SK-N-SH treated with all-trans-retinoic acid at 6 μM for 48 hours (cell line): ENCODE measurements around the gene ELF1.

Experiments used
- ARNTL ChIP-seq: fragments of 450-650 bp; formaldehyde crosslinking; IDR thresholded peaks from 2 replicates; pipeline ENCODE4 v1.5.0; 2020; ENCODE audit warnings: low read depth, mild to moderate bottlenecking, moderate library complexity, borderline replicate concordance
- BACH2 ChIP-seq: fragments of 250-450 bp; sonication (Bioruptor Pico); IDR thresholded peaks from 2 replicates; pipeline ENCODE4 v1.9.0; 2021; ENCODE audit warnings: mild to moderate bottlenecking, borderline replicate concordance
- ISL1 ChIP-seq: fragments of 250-450 bp; sonication (Bioruptor Pico); IDR thresholded peaks from 2 replicates; pipeline ENCODE4 v2.1.2; 2022; ENCODE audit warnings: mild to moderate bottlenecking, moderate library complexity
- RARB ChIP-seq: fragments of 250-450 bp; sonication (Bioruptor Pico); IDR thresholded peaks from 2 replicates; pipeline ENCODE4 v1.8.0; 2021; ENCODE audit warnings: mild to moderate bottlenecking, moderate library complexity
- TCF4 ChIP-seq: fragments of 250-450 bp; sonication (Bioruptor Pico); IDR thresholded peaks from 2 replicates; pipeline ENCODE4 v1.8.0; 2021; ENCODE audit warnings: mild to moderate bottlenecking, moderate library complexity, borderline replicate concordance
- ZC3H10 ChIP-seq: fragments of 250-450 bp; sonication (Bioruptor Pico); IDR thresholded peaks from 2 replicates; pipeline ENCODE4 v1.5.1; 2021; ENCODE audit warnings: mild to moderate bottlenecking, moderate library complexity
- TF ChIP-seq, protein P1 (sequence below): fragments of 250-450 bp; sonication (Bioruptor Pico); IDR thresholded peaks from 2 replicates; pipeline ENCODE4 v1.8.0; 2020; ENCODE audit warnings: mild to moderate bottlenecking, moderate library complexity, borderline replicate concordance

DNA sequence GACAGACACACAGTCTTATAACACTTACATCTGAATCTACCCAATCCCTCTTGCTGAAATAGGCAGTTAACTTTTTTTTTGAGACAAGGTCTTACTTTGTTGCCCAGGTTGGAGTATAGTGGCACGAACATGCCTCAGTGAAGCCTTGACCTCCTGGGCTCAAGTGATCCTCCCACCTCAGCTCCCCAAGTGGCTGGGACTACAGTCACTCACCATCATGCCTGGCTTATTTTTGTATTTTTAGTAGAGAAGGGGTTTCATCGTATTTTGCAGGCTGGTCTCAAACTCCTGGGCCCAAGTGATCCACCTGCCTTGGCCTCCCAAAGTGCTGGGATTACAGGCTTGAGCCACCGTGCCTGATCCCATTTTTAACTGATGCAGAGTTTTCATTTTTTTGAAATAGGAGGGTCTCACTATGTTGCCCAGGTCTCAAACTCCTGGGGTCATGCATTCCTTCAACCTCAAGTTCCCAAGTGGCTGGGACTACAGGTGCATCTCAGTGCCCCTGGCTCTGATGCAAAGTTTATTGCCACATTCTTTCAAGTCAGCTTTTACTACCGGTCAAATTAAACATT, 7.6 kb downstream of the ELF1 start:
- no peak for TF ChIP-seq RARB (CRISPR knock-in tag)
- TF ChIP-seq, protein P1, sequence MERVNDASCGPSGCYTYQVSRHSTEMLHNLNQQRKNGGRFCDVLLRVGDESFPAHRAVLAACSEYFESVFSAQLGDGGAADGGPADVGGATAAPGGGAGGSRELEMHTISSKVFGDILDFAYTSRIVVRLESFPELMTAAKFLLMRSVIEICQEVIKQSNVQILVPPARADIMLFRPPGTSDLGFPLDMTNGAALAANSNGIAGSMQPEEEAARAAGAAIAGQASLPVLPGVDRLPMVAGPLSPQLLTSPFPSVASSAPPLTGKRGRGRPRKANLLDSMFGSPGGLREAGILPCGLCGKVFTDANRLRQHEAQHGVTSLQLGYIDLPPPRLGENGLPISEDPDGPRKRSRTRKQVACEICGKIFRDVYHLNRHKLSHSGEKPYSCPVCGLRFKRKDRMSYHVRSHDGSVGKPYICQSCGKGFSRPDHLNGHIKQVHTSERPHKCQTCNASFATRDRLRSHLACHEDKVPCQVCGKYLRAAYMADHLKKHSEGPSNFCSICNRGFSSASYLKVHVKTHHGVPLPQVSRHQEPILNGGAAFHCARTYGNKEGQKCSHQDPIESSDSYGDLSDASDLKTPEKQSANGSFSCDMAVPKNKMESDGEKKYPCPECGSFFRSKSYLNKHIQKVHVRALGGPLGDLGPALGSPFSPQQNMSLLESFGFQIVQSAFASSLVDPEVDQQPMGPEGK (CRISPR knock-in tag) = no peak
- TF ChIP-seq TCF4 (CRISPR knock-in tag) = no peak
- no peak for TF ChIP-seq ISL1 (CRISPR knock-in tag)
- TF ChIP-seq ARNTL = no peak
- TF ChIP-seq ZC3H10 = no peak
- TF ChIP-seq BACH2 (CRISPR knock-in tag) = no peak
